CD4-positive, alpha-beta T cell treated with Interleukin-4 for 4 hours (primary cell): Measurements from ENCODE around the gene SLC37A4.
"Not testable (repeated sequence)": the region's sequence is repeated elsewhere in the genome, so short reads cannot be mapped to it uniquely, and the experiment has no call there.

Experiments used
- DNase-seq: peaks from one replicate; pipeline ENCODE4 v3.0.0-alpha.2; 2020

SLC37A4 gene

GRCh38 chr11:119030329-119031047 is at the start of gene SLC37A4:
TSS of gene SLC37A4 (minus strand) at chr11:119030877.
- DNase-seq: peak; percentile 99

GRCh38 chr11:119078675-119079420 is 48.2 kb upstream of the SLC37A4 start:
- no peak for DNase-seq

- no peak for DNase-seq
Observed at GRCh38 chr11:119077839-119078238, 47.2 kb upstream of the SLC37A4 start.

- DNase-seq: peak; percentile 96
Observed at GRCh38 chr11:119067371-119068222, 36.9 kb upstream of the SLC37A4 start, which contains the start of gene VPS11. TSS of gene VPS11 (plus strand) at chr11:119067818. CDS start at chr11:119067824, 6 bp downstream.

GRCh38 chr11:119065369-119065768 is 34.7 kb upstream of the SLC37A4 start:
- peak; percentile 56 for DNase-seq

GRCh38 chr11:119062779-119063178 is 32.1 kb upstream of the SLC37A4 start:
- no peak for DNase-seq

- DNase-seq: no peak
Observed at GRCh38 chr11:119061256-119061655, 30.6 kb upstream of the SLC37A4 start.

DNA sequence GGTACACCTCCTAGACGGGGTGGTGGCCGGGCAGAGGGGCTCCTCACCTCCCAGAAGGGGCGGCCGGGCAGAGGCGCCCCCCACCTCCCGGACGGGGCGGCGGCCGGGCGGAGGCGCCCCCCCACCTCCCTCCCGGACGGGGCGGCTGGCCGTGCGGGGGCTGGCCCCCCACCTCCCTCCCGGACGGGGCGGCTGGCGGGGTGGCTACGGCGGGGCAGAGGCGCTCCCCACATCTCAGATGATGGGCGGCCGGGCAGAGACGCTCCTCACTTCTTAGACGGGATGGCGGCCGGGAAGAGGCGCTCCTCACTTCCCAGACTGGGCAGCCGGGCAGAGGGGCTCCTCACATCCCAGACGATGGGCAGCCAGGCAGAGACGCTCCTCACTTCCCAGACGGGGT is 28.5 kb upstream of the SLC37A4 start:
- DNase-seq: not testable (repeated sequence)

- peak; percentile 96 for DNase-seq
Observed at GRCh38 chr11:119057000-119057769, 26.5 kb upstream of the SLC37A4 start, which contains the start of gene HYOU1. TSS of gene HYOU1 (minus strand) at chr11:119057205. CDS start at chr11:119056160, 1,045 bp downstream.

GRCh38 chr11:119056421-119056999 is 25.8 kb upstream of the SLC37A4 start:
- DNase-seq: peak; percentile 38

GRCh38 chr11:119055901-119056300 is 25.2 kb upstream of the SLC37A4 start:
- no peak for DNase-seq

GRCh38 chr11:119054418-119054817 is 23.7 kb upstream of the SLC37A4 start:
- no peak for DNase-seq

GRCh38 chr11:119052163-119052814 is 21.6 kb upstream of the SLC37A4 start:
- no peak for DNase-seq

GRCh38 chr11:119051440-119052162 is 20.9 kb upstream of the SLC37A4 start:
- peak; percentile 37 for DNase-seq

DNA sequence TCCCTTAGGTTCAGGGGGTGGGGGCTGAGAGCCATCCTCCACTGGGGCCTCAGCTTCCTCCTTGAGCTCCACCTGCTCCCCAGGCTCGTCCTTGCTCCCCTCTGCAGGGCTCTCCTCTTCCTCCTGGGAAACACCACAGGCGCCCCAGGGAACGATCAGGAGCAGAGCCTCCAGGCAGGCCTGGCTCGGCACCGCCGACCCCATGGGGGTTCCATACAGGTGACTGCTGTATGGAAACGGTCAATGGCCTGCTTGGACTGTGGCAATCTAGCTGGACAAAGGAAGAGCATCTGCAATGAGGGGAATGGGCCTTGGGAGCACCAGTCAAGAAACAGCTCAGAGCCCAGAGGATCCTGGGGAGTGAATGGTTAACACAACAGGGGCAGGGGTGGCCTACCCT is 18.4 kb upstream of the SLC37A4 start:
- no peak for DNase-seq

GRCh38 chr11:119048644-119049043 is 18.0 kb upstream of the SLC37A4 start:
- DNase-seq: no peak

DNA sequence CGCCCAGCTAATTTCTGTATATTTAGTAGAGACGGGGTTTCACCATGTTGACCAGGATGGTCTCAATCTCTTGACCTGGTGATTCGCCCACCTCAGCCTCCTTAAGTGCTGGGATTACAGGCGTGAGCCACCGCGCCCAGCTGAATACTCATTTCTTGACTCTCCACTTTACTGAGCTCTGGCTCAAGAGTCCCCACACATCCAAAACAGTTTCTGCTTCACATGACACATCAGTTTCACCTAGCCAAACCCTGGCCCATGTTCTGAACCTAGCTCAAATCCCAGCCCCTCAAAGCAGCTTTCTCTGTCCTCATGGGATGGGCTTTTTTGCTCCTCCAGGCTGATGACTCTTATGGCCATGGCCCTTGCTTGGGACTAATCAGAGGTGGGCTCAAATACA is 16.5 kb upstream of the SLC37A4 start:
- DNase-seq: no peak

DNA sequence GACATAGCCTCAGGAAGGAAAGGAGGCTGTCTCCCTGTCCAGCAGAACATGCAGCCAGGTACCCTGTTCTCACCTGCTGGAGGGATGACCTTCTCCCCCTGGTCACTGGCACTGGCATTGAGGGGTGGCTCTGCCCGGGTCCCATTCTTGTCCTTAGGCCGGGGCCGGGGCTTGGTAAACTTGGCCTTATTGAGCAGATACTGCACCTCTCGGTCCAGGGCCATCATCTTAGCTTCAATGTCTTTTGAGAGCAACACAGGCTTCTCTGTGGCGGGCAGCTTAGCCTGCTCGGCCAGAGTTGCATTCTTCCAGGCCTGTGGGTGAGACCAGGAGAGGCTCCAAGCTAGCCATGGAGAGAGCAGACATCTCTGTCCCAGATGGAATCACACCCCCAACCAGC is 15.8 kb upstream of the SLC37A4 start:
- no peak for DNase-seq

- no peak for DNase-seq
Observed at GRCh38 chr11:119044708-119045107, 14.0 kb upstream of the SLC37A4 start.

DNA sequence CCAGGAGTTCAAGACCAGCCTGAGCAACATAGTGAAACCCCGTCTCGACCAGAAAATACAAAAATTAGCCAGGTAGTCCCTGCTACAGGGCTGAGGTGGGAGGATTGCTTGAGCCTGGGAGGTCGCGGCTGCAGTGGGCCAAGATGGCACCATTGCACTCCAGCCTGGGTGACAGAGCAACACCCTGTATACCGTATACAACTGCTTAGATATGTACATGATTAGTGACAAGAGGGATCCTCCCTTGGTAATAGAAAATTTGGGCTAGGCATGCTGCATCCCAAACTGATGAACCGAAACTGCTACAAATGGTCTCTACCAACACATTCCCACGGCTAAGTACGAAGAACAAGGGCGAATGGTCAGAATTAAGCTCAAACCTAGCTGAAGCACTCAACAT is 12.2 kb upstream of the SLC37A4 start:
- DNase-seq: no peak
